Fibroblast of skin of left biceps (primary cell): ENCODE results near the gene PIWIL4.
"Not testable (repeated sequence)": the region's sequence is repeated elsewhere in the genome, so short reads cannot be mapped to it uniquely, and the experiment has no call there.

Experiments
- DNase-seq, 2 experiments: peaks; one replicate each; pipeline ENCODE4 v3.0.0-alpha.2; 2013; ENCODE audit warnings: low read depth in 2 of 2

Gene PIWIL4

DNA sequence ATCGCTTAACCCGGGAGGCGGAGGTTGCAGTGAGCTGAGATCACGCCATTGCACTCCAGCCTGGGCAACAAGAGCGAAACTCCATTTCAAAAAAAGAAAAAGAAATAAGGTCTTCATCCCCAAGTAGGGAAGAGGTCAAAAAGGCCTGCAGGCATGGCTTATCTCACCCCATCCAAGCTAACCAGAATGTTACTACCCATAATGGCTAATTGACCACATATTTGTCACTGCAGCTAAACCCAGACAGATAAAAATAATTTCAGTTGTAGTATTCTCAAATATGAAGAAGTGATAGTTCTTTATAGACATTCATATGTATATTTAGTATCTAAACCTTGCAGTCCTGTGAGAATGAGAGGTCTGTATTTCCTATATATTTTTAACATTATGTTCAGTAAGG lies 17.8 kb downstream of the PIWIL4 start:
- no peak for DNase-seq

DNA sequence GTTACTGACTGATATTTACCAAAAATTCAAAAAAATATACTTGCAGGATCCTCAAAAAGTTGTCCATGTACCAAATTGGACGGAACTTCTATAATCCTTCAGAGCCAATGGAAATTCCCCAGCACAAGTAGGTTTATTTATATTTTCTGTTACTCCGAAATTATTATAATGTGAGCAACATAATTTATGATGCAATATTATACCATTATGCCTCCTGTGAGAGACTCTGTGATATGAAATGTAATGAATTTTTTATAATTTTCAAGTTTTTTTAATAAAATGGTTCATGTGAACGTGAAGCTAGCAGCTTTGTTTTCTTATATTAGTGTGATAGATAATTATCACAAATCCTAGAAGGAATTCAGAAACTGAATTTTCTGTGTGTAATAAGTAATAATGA lies 18.2 kb downstream of the PIWIL4 start:
- no peak for DNase-seq

DNA sequence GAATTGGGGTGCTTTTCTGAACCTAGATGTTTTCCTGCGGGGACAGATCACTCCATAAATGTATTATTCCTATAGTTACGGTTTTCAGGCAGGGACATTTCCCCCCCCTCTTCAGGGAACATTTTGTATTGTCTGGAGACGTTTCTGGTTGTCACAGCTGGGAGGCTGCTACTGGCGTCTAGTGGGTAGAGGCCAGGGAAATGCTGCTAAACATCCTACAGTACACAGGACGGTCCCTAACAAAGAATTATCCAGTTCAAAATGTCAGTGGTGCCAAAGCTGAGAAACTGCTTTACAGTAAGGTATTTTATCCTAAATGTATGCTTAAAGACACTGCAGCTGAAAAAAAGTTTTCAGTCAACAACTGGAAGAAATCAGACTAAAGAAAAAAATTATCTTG lies 19.4 kb downstream of the PIWIL4 start:
- DNase-seq, result no peak

DNA sequence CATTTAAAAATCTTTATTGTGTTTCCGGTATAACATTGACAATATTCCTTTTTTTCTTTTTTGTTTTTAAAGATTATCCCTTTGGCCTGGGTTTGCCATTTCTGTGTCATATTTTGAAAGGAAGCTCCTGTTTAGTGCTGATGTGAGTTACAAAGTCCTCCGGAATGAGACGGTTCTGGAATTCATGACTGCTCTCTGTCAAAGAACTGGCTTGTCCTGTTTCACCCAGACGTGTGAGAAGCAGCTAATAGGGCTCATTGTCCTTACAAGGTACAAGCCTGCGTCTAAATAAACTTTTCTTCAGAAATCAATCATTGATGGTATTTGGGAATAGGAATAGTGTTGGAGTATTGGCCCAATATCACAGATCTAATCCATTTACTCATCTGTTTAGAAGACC lies 19.8 kb downstream of the PIWIL4 start:
- DNase-seq, result no peak

DNA sequence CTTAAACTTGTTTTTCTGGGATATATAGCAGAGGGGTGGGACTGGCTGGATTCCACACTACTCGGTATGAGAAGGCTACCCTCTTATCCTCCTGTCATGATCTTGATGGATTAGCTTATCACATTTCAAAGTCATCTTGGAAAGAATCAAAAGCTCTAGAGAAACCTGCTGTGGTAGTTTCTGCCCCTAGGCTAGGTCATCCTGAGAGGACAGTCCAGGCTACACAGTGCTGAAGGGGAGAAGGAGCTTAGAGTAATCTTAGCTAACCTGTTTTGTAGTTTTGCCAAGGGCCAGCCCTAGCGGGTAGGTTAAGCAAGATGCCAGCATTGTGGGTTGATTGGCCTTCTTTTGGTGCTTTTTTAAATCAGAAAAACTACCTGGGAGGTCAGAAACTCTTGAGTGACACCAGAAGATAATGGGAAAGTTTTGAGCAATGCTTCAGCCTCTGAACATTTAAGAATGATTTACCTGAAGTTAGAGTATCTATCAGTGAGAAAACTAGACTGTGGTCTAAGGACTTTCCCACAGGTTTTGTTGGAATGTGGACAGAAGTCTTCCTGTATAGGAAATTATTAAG lies 21.3 kb downstream of the PIWIL4 start:
- no peak for DNase-seq

DNA sequence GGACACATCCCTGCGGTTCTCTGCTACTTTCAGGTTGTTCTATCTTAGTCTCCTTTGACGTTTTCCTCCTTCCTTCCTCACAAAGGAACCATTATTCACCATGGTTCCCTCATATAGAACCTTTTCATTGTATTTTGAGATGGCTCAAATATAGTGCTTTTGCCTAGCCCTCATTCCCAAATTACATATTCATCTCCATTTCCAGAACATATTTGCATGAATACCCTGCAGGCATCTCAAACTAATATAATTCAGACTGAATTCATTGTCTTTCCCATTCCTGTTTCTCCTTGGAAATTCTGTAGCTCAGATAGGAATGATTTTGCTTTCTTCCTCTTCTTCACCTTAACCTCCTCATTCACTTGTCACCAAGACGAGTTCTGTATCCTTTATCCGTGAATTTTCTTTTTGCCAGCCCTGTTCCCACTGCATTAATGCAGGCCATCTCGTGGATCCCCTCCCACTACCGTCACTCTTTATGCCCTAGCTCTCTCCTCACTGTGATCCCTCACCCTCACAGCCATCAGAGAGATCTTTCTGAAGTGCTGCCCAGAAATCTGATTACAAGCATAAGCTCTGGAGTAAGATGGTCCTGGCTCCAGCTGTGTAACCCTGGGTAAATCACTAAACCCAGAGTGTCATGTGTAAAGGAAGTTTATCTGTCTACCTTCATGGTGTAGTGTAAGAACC lies 23.3 kb downstream of the PIWIL4 start:
- no peak for DNase-seq

DNA sequence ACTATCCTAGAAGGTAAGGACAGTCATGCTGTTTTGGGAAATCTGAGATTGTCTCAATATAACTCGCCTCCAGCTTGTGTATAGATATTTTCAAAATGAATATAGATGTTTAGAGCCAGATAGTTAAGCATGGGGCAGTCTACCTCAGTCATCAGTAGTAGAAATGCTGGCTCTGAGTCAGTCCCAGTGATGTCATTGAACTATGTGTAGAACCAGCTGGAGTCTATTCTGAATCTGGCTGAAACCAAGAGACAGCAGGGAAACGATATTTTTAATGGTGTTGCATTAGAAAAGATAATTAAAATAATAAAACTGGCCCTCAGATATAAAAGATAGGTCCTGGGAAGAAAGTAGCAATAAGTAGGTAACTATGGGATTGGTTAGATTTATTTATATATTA lies 25.9 kb downstream of the PIWIL4 start:
- DNase-seq, result no peak

DNA sequence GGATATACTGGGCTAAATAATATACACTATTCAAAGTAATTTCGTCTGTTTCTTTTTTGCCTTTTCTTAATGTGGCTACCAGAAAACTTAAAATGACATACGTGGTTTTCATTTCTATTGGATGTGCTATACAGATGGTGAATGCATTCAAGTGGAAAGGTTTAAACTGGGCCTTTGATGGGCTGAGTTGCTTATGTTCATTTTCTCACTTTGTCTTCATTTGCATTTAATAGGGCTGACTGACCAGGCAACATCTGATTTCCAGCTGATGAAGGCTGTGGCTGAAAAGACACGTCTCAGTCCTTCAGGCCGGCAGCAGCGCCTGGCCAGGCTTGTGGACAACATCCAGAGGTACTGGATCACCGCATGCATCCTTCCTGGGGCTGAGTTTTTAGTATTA lies 27.9 kb downstream of the PIWIL4 start:
- no peak for DNase-seq

DNA sequence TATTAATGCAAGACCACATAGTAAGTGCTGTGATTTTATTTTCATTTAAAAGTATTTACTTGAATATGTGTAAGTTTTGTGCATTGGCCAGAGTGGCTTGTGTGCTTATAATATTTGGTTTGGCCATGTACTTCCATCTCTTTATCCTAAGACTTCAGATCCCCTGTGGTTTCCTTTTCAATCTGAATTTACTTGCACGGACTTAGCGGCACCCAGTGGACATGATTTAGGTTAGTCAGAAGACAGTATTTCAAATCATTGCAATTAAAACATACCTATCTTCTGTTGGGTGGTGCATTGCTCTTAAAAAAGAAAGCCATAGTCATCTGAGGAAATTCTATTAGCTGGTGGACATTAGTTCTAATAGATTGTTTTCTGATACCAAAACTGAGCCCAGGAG lies 30.7 kb downstream of the PIWIL4 start:
- no peak for DNase-seq

DNA sequence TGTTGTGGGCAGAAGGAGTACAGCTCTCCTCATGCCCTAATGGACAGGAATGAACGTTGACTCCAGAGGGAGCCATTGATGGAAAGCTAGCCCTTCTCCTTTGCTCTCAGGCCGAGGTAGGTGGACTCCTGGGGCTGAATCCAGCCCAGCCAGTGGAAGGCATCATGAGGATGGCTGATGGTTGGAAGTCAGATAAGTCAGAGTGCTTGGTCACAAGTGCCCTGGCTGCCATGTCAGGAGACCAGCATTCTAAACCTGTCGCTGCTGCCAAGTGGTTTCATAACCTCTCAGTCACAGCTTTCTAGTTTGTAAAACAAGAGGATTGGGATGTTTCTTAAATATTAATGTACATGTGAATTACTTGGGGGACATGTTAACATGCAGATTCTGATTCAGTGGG lies 32.3 kb downstream of the PIWIL4 start:
- no peak for DNase-seq

DNA sequence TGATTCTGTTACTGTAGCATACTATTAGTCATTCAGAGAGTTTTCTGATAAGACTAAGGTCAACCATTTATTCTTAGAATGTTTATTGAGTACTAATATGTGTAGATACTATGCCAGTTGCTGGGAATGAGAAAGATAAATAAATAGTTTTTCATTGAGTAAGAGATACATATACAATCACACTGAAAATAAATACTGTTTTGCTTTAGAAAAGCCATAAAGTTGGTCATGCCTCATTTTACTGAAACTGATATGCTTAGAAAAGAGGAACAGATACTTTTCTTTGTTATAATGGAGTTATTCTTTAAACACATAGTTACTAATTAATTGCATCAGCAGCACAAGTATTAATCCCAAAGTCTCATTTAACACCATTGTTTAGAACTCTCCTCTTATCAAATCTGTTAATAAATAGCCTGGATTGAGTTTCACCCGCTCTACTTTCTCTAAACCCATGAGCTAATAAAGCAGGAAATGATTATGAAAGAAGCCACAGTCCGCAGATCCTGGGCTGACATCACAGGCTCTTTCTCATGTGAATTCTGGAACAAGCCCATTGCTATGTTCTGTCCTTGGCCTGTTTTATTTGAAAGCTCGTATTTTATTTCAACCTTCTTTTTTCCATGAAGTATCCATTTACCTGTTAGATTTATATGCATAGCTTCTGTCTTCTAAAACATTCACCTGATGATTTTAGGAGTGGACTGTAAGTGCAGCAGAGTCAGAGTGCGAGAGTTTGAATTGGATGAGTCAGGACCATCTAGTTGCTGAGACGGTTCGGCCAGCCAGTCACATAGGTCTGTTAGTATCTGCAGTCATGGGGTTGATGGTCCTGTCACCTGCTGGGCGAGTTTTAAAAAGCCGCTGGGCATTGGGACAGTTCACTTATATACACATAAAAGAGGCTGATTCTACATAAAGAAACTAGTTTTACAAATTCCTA lies 35.5 kb downstream of the PIWIL4 start:
- peak in 1 of 2 experiments; percentile 25 for DNase-seq

DNA sequence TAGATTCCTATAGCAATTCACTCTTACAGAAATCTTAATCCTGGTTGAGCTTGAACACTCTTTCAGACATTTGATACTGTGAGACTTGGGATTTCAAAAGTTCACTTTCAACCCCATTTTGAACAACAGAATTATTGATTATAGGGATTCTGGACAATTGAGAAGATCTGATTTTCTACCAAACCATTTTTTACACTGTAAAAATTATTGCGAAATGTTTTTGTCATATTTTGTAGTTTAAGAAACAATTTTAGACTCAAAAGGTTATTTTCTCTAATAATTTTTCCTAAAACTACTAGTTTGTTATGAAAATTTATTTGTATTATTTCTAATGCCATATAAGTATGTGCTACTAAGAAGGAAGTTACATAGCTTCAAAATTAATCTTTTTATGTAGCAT lies 36.4 kb downstream of the PIWIL4 start:
- DNase-seq, result no peak

DNA sequence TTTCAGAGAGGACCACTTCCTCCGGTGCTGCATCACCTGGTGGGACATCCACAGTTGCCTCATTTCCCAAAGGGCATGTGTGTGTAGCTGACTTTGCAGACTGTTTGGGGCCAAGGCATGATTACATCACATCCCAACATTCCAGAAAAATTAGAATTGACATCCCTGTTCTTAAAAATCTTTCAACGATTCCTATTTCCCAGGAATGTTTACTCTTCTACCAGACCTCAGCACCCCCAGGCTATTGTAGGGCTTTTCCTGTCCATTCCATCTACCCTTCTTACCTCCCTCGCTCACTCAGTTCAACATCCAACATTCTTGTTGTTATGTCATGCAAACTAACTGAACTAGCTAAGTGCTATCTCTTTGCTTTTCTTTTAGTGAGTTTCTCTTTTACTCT lies 37.3 kb downstream of the PIWIL4 start:
- DNase-seq, result no peak

DNA sequence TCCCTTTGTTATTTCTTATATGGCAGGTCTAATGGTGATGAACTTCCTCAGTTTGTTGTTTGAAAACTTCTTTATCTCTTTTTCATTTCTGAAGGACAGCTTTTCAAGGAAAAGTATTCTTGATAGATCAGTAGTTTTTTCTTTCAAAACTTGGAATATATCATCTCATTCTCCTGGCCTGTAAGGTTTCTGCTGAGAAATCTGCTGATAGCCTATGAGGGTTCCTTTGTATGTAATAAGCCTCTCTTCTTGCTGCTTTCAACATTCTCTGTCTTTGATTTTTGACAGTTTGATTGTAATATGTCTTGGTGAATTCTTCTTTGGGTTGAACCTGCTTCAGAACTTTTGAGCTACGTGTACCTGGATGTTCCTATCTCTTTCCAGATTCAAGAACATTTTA lies 46.0 kb downstream of the PIWIL4 start:
- no peak for DNase-seq

DNA sequence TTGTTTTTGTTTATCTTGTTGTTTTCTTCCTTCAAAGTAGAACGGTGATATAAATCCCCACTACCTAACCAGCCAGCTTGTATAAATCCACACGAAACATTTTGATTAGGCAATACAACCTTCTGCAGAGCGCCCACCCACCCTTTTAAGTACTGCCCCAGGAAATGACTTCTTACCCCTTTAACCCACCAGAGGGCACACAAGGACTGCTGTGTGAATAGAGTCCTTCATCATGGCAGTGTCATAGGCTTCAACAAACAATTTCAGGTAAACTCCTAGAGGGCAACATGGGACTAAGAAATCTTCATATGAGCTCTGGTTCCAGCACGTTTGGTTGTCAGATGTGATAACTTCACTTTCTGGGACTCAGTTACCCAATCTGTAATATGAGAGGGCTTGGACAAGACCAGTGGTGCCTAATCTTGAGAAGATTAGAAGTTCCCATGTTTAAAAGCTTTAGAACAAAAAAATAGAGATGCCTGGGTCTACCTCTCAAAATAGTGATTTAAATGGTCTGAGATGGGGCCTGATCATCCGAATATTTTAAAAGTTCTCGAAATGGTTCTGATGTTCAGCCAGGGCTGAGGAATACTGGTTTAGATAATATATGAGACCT lies 56.1 kb downstream of the PIWIL4 start:
- peak; percentile 38 to 47 for DNase-seq

DNA sequence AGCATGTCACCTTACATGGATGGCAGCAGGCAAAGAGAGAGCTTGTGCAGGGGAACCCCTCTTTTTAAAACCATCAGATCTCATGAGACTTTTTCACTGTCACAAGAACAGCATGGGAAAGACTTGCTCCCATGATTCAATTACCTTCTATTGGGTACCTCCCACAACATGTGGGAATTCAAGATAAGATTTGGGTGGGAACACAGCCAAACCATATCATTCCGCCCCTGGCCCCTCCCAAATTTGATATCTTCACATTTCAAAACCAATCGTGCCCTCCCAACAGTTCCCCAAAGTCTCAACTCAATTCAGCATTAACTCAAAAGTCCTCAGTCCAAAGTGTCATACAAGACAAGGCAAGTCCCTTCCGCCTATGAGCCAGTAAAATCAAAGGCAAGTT lies 58.3 kb downstream of the PIWIL4 start:
- DNase-seq, result not testable (repeated sequence)

DNA sequence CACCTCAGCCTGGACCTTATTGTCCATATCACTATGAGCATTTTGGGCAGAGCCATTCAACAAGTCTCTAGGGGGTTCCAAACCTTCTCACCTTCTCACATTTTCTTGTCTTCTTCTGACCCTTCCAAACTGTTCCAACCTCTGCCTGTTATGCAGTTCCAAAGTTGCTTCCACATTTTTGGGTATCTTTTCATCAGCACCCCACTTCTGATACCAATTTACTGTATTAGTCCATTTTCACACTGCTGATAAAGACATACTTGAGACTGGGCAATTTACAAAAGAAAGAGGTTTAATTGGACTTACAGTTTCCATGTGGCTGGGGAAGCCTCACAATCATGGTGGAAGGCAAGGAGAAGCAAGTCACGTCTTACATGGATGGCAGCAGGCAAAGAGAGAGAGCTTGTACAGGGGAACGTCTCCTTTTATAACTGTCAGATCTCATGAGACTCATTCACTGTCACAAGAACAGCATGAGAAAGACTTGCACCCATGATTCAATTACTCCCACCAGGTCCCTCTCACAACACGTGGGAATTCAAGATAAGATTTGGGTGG lies 59.9 kb downstream of the PIWIL4 start:
- not testable (repeated sequence) for DNase-seq

DNA sequence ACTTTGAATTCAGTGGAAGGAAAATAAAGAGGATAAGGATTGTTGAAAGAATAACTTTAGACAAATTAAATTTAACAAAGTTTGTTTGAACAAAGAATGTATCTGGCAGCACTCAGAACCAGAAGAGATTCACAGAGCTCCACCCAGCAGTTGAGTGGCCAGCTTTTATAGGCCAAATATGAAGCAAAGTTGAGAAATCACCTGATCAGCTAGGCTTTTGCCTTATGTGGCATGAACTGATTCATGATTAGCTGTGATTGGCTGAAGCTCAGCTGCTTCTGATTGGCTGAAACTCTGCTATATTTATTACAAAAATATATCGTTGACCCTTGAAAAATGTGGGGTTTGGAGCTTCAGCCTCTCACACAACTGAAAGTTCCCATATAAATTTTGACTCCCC lies 62.6 kb downstream of the PIWIL4 start:
- DNase-seq, result no peak

DNA sequence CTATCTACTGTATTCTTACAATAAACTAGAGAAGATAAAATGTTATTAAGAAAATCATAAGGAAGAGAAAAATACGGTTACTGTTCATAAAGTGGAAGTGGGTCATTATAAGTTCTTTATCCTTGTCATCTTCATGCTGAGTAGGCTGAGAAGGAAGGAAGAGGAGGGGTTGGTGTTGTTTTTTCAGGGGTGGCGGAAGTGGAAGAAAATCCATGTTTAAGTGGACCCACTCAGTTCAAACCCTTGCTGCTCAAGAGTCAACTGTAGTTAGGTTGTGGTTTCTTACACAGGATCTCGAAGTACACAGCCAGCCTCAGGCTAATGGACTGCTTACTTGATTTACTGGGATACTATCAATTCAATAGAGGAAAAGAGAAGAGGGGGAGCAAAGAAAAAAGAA lies 63.1 kb downstream of the PIWIL4 start:
- DNase-seq, result no peak

DNA sequence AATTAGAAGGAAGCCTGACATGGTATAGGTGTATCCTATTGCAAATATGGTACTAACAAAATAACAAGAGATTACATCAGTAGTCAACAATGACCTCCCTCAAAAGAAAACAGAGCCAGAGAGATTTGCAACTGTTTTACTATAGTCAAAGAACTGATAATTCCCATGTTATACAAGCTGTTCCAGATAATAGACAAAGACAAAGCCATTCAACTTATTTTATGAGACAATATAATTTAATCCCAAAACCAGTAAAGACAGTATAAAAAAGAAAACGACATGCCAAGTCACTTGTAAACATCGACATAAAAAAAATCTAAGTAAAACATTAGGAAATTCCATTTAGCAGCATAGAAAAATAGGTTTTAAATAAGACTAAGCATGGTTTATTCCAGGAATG lies 65.2 kb downstream of the PIWIL4 start:
- DNase-seq, result no peak

DNA sequence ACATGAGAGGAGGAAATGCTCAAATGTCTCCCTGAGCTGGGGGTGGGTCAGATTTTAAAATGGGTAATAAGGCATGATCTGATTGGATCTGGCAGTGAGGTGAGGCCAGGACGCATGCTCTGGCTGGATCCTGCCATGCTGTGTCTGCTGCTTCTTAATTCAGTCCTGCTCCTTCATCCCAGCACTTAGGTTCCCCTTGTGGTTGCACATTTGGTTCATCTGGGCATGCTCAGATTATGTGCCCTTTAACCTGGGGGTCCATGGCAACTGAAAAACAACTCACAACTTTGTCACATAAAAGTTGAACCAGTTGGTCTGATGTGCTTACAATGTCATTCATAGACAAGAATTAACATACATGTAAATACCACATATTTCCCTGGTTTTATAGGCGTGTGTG lies 67.9 kb downstream of the PIWIL4 start:
- DNase-seq, result no peak

DNA sequence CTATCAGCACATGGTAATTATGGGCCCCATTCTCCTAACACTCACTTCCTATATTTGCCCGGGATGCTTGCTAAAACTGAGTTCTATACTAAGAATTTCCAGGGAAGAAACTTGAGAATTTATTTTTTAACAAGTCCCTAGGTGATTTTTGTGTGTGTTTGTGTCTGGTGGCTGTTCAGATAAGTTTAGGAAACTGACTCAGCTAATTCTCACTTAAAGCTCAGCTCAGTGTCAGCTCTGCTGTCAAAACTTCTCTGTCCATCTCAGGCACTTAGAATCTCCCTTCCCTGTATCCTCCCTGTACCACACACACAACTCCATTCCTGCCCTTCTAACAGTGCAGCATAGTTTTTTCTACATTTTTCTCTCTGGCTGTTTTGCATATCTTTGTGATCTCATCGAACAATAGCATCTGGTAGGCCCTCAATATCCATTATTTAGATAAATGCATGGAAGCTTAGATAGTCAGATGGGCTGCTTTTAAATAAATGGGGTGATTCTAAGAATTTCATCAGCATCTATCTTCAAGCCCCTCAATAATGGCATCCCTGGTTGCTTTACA lies 69.3 kb downstream of the PIWIL4 start:
- DNase-seq, result no peak
